IMR-90 (cell line): ENCODE results near the gene KRTAP9-3. TPM values are rescaled to one million over a fixed set of nuclear protein-coding genes. Genes with fewer than 3 reads are reported as not detected.
"Not testable (repeated sequence)": the region's sequence is repeated elsewhere in the genome, so short reads cannot be mapped to it uniquely, and the experiment has no call there.

Experiments used
- ATAC-seq: fragments of 200-7000 bp; cut with Tn5 transposase; 2 replicates; pipeline ENCODE4 v1.9.1; 2020; ENCODE audit warnings: low read depth, mild to moderate bottlenecking, moderate library complexity
- Bru-seq: library from RNA; stranded (reverse); fragments of 400-500 nt; gene quantifications from one replicate; lab custom pipeline; 2021; lab: Mats Ljungman, UMichigan
- BruChase-seq, 2 experiments: library from RNA; stranded (reverse); fragments of 400-500 nt; gene quantifications; one replicate each; lab custom pipeline; 2021; lab: Mats Ljungman, UMichigan
- BruUV-seq: library from RNA; stranded (reverse); fragments of 400-500 nt; replicated peaks from 2 replicates; lab custom pipeline; 2021; lab: Mats Ljungman, UMichigan
- CTCF ChIA-PET: fragments of 300-600 bp; formaldehyde crosslinking; extraction: SDS; loops from one replicate; lab custom pipeline; 2021; ENCODE audit warnings: antibody characterized with exemption; lab: Yijun Ruan, JAX
- POLR2A ChIA-PET: fragments of 300-600 bp; sonication (Branson Sonifier 250); formaldehyde crosslinking; loops from one replicate; lab custom pipeline; 2022; ENCODE audit warnings: antibody characterized with exemption; ENCODE audit not compliant: unreplicated experiment; lab: Charles Lee
- DNase-seq: peaks from one replicate; pipeline ENCODE4 v3.0.0; 2013
- H2AFZ ChIP-seq: replicated peaks from 2 replicates; pipeline ENCODE3; 2013; ENCODE audit warnings: low read length, mild to moderate bottlenecking; ENCODE audit not compliant: poor library complexity
- H2AK5ac ChIP-seq: 2 replicates; pipeline ENCODE4 v1.6.1; 2013; ENCODE audit warnings: low read depth, low read length, inconsistent platforms
- H2AK9ac ChIP-seq: replicated peaks from 2 replicates; pipeline ENCODE3; 2013; ENCODE audit warnings: mild to moderate bottlenecking, low read depth, low read length, moderate library complexity; ENCODE audit not compliant: poor library complexity
- H2BK120ac ChIP-seq: 2 replicates; pipeline ENCODE4 v1.6.1; 2013; ENCODE audit warnings: low read depth, low read length, inconsistent platforms
- H2BK15ac ChIP-seq: 3 replicates; pipeline ENCODE4 v1.6.1; 2013; ENCODE audit warnings: low read depth, low read length, inconsistent platforms
- H2BK20ac ChIP-seq: 2 replicates; pipeline ENCODE4 v1.6.1; 2013; ENCODE audit warnings: low read depth, mild to moderate bottlenecking, inconsistent platforms, low read length, moderate library complexity
- H2BK5ac ChIP-seq: 2 replicates; pipeline ENCODE4 v1.6.1; 2013; ENCODE audit warnings: mild to moderate bottlenecking, low read depth, low read length, inconsistent platforms; ENCODE audit not compliant: poor library complexity, severe bottlenecking
- H3K14ac ChIP-seq: replicated peaks from 2 replicates; pipeline ENCODE4 v1.6.1; 2013; ENCODE audit warnings: low read depth, low read length, inconsistent platforms
- H3K18ac ChIP-seq: 2 replicates; pipeline ENCODE4 v1.6.1; 2013; ENCODE audit warnings: low read depth, low read length, control low read depth
- H3K23ac ChIP-seq: 2 replicates; pipeline ENCODE4 v1.6.1; 2013; ENCODE audit warnings: low read depth, low read length, inconsistent platforms
- H3K27ac ChIP-seq: 2 replicates; pipeline ENCODE4 v1.5.1; 2013; ENCODE audit warnings: mild to moderate bottlenecking, control low read depth, low read length; ENCODE audit not compliant: insufficient read depth
- H3K27me3 ChIP-seq: 2 replicates; pipeline ENCODE4 v1.6.1; 2013; ENCODE audit warnings: low read length; ENCODE audit not compliant: control insufficient read depth, insufficient read depth
- H3K36me3 ChIP-seq: 2 replicates; pipeline ENCODE4 v1.6.1; 2013; ENCODE audit warnings: low read length, mixed read lengths; ENCODE audit not compliant: control insufficient read depth, insufficient read depth
- H3K4ac ChIP-seq: 2 replicates; pipeline ENCODE4 v1.6.1; 2013; ENCODE audit warnings: low read depth, low read length, inconsistent platforms
- H3K4me1 ChIP-seq: 2 replicates; pipeline ENCODE4 v1.6.1; 2013; ENCODE audit warnings: low read length, mixed read lengths; ENCODE audit not compliant: control insufficient read depth, insufficient read depth
- H3K4me2 ChIP-seq: 2 replicates; pipeline ENCODE4 v1.6.1; 2013; ENCODE audit warnings: low read depth, mild to moderate bottlenecking, control low read depth, low read length, moderate library complexity
- H3K4me3 ChIP-seq: 2 replicates; pipeline ENCODE4 v1.5.1; 2013; ENCODE audit warnings: low read depth, mild to moderate bottlenecking, control low read depth, low read length, moderate library complexity; ENCODE audit not compliant: insufficient read depth
- H3K56ac ChIP-seq: 2 replicates; pipeline ENCODE4 v1.6.1; 2013; ENCODE audit warnings: low read length, inconsistent platforms; ENCODE audit not compliant: insufficient read depth; ENCODE audit errors: extremely low read depth
- H3K79me1 ChIP-seq, 2 experiments: 2 replicates each; pipeline ENCODE4 v1.6.1; 2013; ENCODE audit warnings: low read length in 2 of 2, inconsistent platforms in 1 of 2, low read depth in 1 of 2
- H3K9ac ChIP-seq: 2 replicates; pipeline ENCODE4 v1.6.1; 2013; ENCODE audit warnings: low read depth, low read length, control low read depth
- H3K9me1 ChIP-seq: 2 replicates; pipeline ENCODE4 v1.6.1; 2013; ENCODE audit warnings: low read length, inconsistent platforms; ENCODE audit not compliant: insufficient read depth
- H3K9me3 ChIP-seq: 2 replicates; pipeline ENCODE4 v1.6.1; 2013; ENCODE audit warnings: low read length; ENCODE audit not compliant: control insufficient read depth, insufficient read depth
- H4K20me1 ChIP-seq: 2 replicates; pipeline ENCODE4 v1.6.1; 2013; ENCODE audit warnings: low read length, inconsistent platforms; ENCODE audit not compliant: insufficient read depth
- H4K5ac ChIP-seq: 2 replicates; pipeline ENCODE4 v1.6.1; 2013; ENCODE audit warnings: mild to moderate bottlenecking, low read depth, low read length, control low read depth
- H4K8ac ChIP-seq, 2 experiments: 2 replicates each; pipeline ENCODE4 v1.6.1; 2013; ENCODE audit warnings: low read depth in 2 of 2, low read length in 2 of 2, control low read depth in 1 of 2, inconsistent platforms in 1 of 2
- H4K91ac ChIP-seq: 2 replicates; pipeline ENCODE4 v1.6.1; 2013; ENCODE audit warnings: low read depth, low read length, inconsistent platforms; ENCODE audit not compliant: insufficient read depth
- WGBS, 2 experiments: methylation state at CpG; one replicate each; pipeline versions ENCODE4 v1.1.5 to v1.1.7; 2013; ENCODE audit warnings: missing lambda C conversion rate in 2 of 2; ENCODE audit not compliant: insufficient read length in 1 of 2; ENCODE audit errors: extremely low coverage in 2 of 2; 5-methylcytosine and 5-hydroxymethylcytosine counted together
- dilution Hi-C: fragments of 300-500 bp; cut with HindIII; formaldehyde crosslinking; loops from one replicate; pipeline ENCODE4 v1.14.3; 2018; ENCODE audit warnings: low sequenced_read_pairs; ENCODE audit not compliant: unreplicated experiment
- in situ Hi-C: fragments of 300-500 bp; cut with MboI; formaldehyde crosslinking; loops from 3 replicates; pipeline ENCODE4 v1.14.3; 2019; ENCODE audit warnings: low sequenced_read_pairs, inconsistent platforms, mixed read lengths
- intact Hi-C: fragments of 100-400 bp; cut with micrococcal nuclease; formaldehyde crosslinking; loops from 2 replicates; pipeline ENCODE4 v1.10.0; 2022
- long read RNA-seq: library from polyadenylated mRNA; unstranded; transcript quantifications from one replicate; pipeline ENCODE4 v2.0.0, GENCODE V29; 2021; ENCODE audit not compliant: unreplicated experiment
- polyA plus RNA-seq, 3 experiments: library from polyadenylated mRNA; depleted of rRNA; stranded (reverse); fragments of >200 nt; gene quantifications; 2 replicates each; pipeline ENCODE4 v1.2.3, GENCODE V29; 2012; ENCODE audit warnings: low replicate concordance in 1 of 3
- total RNA-seq: library from RNA; depleted of rRNA; stranded (reverse); fragments of >200 nt; gene quantifications from 2 replicates; pipeline ENCODE4 v1.2.3, GENCODE V29; 2012; rRNA removed

The KRTAP9-3 gene, protein sequence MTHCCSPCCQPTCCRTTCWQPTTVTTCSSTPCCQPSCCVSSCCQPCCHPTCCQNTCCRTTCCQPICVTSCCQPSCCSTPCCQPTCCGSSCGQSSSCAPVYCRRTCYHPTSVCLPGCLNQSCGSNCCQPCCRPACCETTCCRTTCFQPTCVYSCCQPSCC
- total RNA-seq (not detected in 2 replicates), polyA plus RNA-seq (2012; rRNA removed) (not detected in 2 replicates), Bru-seq, nascent RNA (not detected), BruChase-seq, experiment 1, labeled RNA remaining after a 6-hour chase (not detected), BruChase-seq, experiment 2, labeled RNA remaining after a 2-hour chase (not detected)
- not detected in 2 replicates for polyA plus RNA-seq (2012; cell fraction: cytosol; rRNA removed)
- not detected in 2 replicates for polyA plus RNA-seq (2012; cell fraction: nucleus; rRNA removed; ENCODE audit: low replicate concordance)
- long read RNA-seq: 0 reads

DNA sequence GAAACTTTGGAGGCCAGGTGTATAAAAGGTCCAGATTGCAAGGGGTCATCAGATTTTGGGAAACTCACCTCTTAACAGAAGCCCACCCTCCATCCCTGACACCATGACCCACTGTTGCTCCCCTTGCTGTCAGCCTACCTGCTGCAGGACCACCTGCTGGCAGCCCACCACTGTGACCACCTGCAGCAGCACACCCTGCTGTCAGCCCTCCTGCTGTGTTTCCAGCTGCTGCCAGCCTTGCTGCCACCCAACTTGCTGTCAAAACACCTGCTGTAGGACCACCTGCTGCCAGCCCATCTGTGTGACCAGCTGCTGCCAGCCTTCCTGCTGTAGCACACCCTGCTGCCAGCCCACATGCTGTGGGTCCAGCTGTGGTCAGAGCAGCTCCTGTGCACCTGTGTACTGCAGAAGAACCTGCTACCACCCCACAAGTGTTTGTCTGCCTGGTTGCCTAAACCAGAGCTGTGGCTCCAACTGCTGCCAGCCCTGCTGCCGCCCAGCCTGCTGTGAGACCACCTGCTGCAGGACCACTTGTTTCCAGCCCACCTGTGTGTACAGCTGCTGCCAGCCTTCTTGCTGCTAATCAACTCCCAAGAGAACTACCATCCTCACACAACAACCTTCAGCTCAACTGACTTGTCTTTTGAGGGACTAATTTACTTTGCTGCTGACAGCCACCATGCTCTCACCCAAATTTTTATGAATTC is at the start of gene KRTAP9-3:
TSS of gene KRTAP9-3 (plus strand) at position 51 of the 707 bp plus-strand sequence. CDS start at position 104, 53 bp downstream.
- CTCF ChIA-PET, H2AFZ ChIP-seq, in situ Hi-C loops: not testable (repeated sequence)

More for the DNA sequence above, at the start of gene KRTAP9-3:
- no CpG with 5 or more reads among the region's 1 CpG for WGBS, 2 experiments
- BruUV-seq, intact Hi-C loops, H3K56ac ChIP-seq, H3K9me3 ChIP-seq, H3K9me1 ChIP-seq, ATAC-seq, dilution Hi-C loops, H2BK120ac ChIP-seq, H2BK5ac ChIP-seq, H3K23ac ChIP-seq, H3K79me1 ChIP-seq, H3K14ac ChIP-seq, H4K5ac ChIP-seq, H4K8ac ChIP-seq, H4K20me1 ChIP-seq, H3K18ac ChIP-seq, H3K27me3 ChIP-seq, H3K9ac ChIP-seq, H2AK5ac ChIP-seq, H3K36me3 ChIP-seq, H2BK15ac ChIP-seq, H3K4ac ChIP-seq, DNase-seq, POLR2A ChIA-PET, H3K4me3 ChIP-seq, H4K91ac ChIP-seq, H3K4me1 ChIP-seq, H3K27ac ChIP-seq, H2AK9ac ChIP-seq, H2BK20ac ChIP-seq, H3K4me2 ChIP-seq: not testable (repeated sequence)
